Measurements from ENCODE around the gene ASIC3.
"Not testable (repeated sequence)": the region's sequence is repeated elsewhere in the genome, so short reads cannot be mapped to it uniquely, and the experiment has no call there.

ASIC3 gene

GRCh38 chr7:151032936-151033863 is 15.1 kb upstream of the ASIC3 start:
- in situ Hi-C loops (cut with MboI; ENCODE audit: low sequenced_read_pairs): no loop called here

- in situ Hi-C loops (cut with MboI; ENCODE audit: low sequenced_read_pairs): no loop called here
Measured at GRCh38 chr7:151033864-151034249, 14.5 kb upstream of the ASIC3 start.

GRCh38 chr7:151034312-151035025 is 13.9 kb upstream of the ASIC3 start:
- in situ Hi-C loops (cut with MboI; ENCODE audit: low sequenced_read_pairs): no loop called here

- in situ Hi-C loops (cut with MboI; ENCODE audit: low sequenced_read_pairs): no loop called here
Measured at GRCh38 chr7:151035026-151035717, 13.2 kb upstream of the ASIC3 start.

- in situ Hi-C loops (cut with MboI; ENCODE audit: low sequenced_read_pairs): no loop called here
Measured at GRCh38 chr7:151035902-151036301, 12.4 kb upstream of the ASIC3 start.

GRCh38 chr7:151038951-151039849 is 9.1 kb upstream of the ASIC3 start:
- in situ Hi-C loops (cut with MboI; ENCODE audit: low sequenced_read_pairs): no loop called here

- in situ Hi-C loops (cut with MboI; ENCODE audit: low sequenced_read_pairs): no loop called here
Measured at GRCh38 chr7:151039850-151040548, 8.3 kb upstream of the ASIC3 start.

- in situ Hi-C loops (cut with MboI; ENCODE audit: low sequenced_read_pairs): no loop called here
Measured at GRCh38 chr7:151040616-151041375, 7.5 kb upstream of the ASIC3 start.

GRCh38 chr7:151043449-151043848 is 4.9 kb upstream of the ASIC3 start:
- in situ Hi-C loops (cut with MboI; ENCODE audit: low sequenced_read_pairs): not testable (repeated sequence)

GRCh38 chr7:151043959-151044358 is 4.4 kb upstream of the ASIC3 start:
- in situ Hi-C loops (cut with MboI; ENCODE audit: low sequenced_read_pairs): no loop called here

GRCh38 chr7:151045262-151045661 is 3.1 kb upstream of the ASIC3 start:
- in situ Hi-C loops (cut with MboI; ENCODE audit: low sequenced_read_pairs): no loop called here

- in situ Hi-C loops (cut with MboI; ENCODE audit: low sequenced_read_pairs): no loop called here
Measured at GRCh38 chr7:151045967-151046366, 2.4 kb upstream of the ASIC3 start.

- in situ Hi-C loops (cut with MboI; ENCODE audit: low sequenced_read_pairs): no loop called here
Measured at GRCh38 chr7:151046603-151047573, 1.4 kb upstream of the ASIC3 start.

- in situ Hi-C loops (cut with MboI; ENCODE audit: low sequenced_read_pairs): no loop called here
Measured at GRCh38 chr7:151048911-151049463, 656 bp downstream of the ASIC3 start.

GRCh38 chr7:151051108-151051507 is 2.8 kb downstream of the ASIC3 start:
- in situ Hi-C loops (cut with MboI; ENCODE audit: low sequenced_read_pairs): no loop called here

- in situ Hi-C loops (cut with MboI; ENCODE audit: low sequenced_read_pairs): no loop called here
Measured at GRCh38 chr7:151053096-151053495, 4.8 kb downstream of the ASIC3 start.

GRCh38 chr7:151053751-151054150 is 5.4 kb downstream of the ASIC3 start:
- in situ Hi-C loops (cut with MboI; ENCODE audit: low sequenced_read_pairs): no loop called here

GRCh38 chr7:151056283-151056665 is 7.9 kb downstream of the ASIC3 start:
- in situ Hi-C loops (cut with MboI; ENCODE audit: low sequenced_read_pairs): no loop called here
